Transverse colon (tissue), 3 donors: ENCODE results near the gene SMPDL3A.

Source experiments
- EP300 ChIP-seq: sonication (generic); formaldehyde crosslinking; IDR thresholded peaks from one replicate; pipeline ENCODE4 v1.6.1; 2017; ENCODE audit warnings: antibody characterized with exemption, low read depth
- POLR2A ChIP-seq: fragments of 450-650 bp; IDR thresholded peaks from one replicate; pipeline ENCODE4 v1.6.1; 2016; ENCODE audit warnings: antibody characterized with exemption, mild to moderate bottlenecking, moderate library complexity
- TF ChIP-seq, protein P1 (sequence below), 5 experiments: fragments of 200-600 bp in 3 of 5; fragments of 450-650 bp in 2 of 5; sonication (generic) in 3 of 5; IDR thresholded peaks; 1 replicate in 2 of 5; 2 replicates in 3 of 5; pipeline ENCODE4 v1.5.1; 2016 to 2017; ENCODE audit warnings: antibody characterized with exemption in 5 of 5, inconsistent platforms in 3 of 5, mild to moderate bottlenecking in 2 of 5, moderate library complexity in 1 of 5

DNA sequence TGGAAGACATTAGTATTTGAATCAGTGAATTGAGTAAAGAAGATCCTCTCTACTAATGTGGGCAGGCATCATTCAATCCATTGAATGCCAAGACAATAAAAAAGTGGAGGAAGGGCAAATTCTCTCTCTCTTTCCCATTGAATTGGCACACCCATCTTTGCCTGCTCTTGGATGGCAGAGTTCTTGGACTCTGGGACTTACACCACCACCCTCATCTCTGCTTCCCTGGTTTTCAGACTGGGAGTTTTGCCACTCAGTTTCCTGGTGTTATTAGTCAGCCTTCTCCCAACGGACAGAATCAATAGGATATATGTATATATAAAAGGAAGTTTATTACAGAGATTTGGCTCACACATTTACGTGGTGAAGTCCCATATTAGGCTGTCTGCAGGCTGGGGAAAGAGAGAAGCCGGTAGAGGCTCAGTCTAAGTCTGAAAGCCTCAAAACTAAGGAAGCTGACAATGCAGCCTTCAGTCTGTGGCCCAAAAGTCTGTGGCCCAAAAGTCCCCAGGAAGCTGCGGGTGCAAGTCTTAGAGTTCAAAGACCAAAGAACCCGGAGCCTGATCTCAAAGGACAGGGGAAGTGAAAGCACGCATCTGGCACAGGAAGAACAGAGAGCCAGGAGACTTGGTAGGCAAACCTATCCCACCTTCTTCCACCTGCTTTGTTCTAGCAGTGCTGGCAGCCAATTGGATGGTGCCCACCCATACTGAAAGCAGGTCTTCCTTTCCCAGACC is 64.4 kb downstream of the SMPDL3A start:
- TF ChIP-seq, protein P1, sequence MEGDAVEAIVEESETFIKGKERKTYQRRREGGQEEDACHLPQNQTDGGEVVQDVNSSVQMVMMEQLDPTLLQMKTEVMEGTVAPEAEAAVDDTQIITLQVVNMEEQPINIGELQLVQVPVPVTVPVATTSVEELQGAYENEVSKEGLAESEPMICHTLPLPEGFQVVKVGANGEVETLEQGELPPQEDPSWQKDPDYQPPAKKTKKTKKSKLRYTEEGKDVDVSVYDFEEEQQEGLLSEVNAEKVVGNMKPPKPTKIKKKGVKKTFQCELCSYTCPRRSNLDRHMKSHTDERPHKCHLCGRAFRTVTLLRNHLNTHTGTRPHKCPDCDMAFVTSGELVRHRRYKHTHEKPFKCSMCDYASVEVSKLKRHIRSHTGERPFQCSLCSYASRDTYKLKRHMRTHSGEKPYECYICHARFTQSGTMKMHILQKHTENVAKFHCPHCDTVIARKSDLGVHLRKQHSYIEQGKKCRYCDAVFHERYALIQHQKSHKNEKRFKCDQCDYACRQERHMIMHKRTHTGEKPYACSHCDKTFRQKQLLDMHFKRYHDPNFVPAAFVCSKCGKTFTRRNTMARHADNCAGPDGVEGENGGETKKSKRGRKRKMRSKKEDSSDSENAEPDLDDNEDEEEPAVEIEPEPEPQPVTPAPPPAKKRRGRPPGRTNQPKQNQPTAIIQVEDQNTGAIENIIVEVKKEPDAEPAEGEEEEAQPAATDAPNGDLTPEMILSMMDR (IDR thresholded peaks at IDR 0.05) = no peak
- TF ChIP-seq POLR2A = no peak
- TF ChIP-seq EP300 = no peak
